Measurements from ENCODE around the gene DUT.

DNA sequence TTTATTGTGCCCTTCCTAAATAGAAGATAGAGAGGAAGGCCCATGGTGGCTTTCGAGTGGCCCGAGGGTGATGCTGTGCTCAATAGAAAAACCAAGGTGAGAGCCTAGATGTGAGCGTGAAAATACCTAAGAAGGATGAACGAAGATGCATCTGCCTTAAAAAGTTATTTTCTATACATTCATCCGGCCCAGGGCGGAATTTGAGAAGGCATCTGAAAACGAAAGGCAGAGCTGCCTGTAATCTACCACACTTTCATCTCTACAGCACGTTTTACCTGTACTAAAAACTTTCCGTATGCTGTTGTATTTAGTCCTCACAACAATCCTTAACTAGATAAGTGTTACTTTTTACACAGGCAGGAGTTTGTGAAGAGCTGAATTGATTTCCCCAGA, 1.4 kb downstream of the DUT start:
- TF ChIP-seq CEBPB (IDR thresholded peaks at IDR 0.05; ENCODE audit: low read depth) (no peak), EZH2 (IDR thresholded peaks at IDR 0.05) (no peak), SIN3A (IDR thresholded peaks at IDR 0.05; ENCODE audit: low read depth) (no peak), POLR2AphosphoS5 (IDR thresholded peaks at IDR 0.05; ENCODE audit: low read depth, low read length) (no peak), CTCF (IDR thresholded peaks at IDR 0.05 in 2 of 3, conservative IDR thresholded peaks at IDR 0.05 in 1 of 3; ENCODE audit: borderline replicate concordance in 1 of 3, insufficient read depth in 1 of 3, low read depth in 2 of 3, low read length in 2 of 3) (no peak), ZBTB33 (IDR thresholded peaks at IDR 0.05; ENCODE audit: extremely low read depth, insufficient replicate concordance, low read length) (no peak), EGR1 (IDR thresholded peaks at IDR 0.05; ENCODE audit: low read depth) (no peak)
